Caco-2 (cell line): ENCODE measurements around the gene SLC1A2. TPM values are rescaled to one million over a fixed set of nuclear protein-coding genes. Genes with fewer than 3 reads are reported as not detected.

Experiments
- BruUV-seq: library from RNA; stranded (reverse); fragments of 400-500 nt; replicated peaks from 2 replicates; lab custom pipeline; 2021; lab: Mats Ljungman, UMichigan
- CTCF ChIA-PET: fragments of 300-600 bp; sonication (Branson Sonifier 250); formaldehyde crosslinking; loops from one replicate; lab custom pipeline; 2022; ENCODE audit warnings: antibody characterized with exemption; lab: Charles Lee
- POLR2A ChIA-PET: fragments of 300-600 bp; sonication (Branson Sonifier 250); formaldehyde crosslinking; loops from one replicate; lab custom pipeline; 2022; ENCODE audit warnings: antibody characterized with exemption; lab: Charles Lee
- DNase-seq, 2 experiments: peaks; one replicate each; pipeline versions ENCODE4 v3.0.0 to v3.0.0-alpha.2; 2020 to 2022
- H3K27me3 ChIP-seq: replicated peaks from 2 replicates; pipeline ENCODE4 v1.6.0; 2011; ENCODE audit warnings: low read length; ENCODE audit not compliant: control insufficient read depth, insufficient read depth
- H3K36me3 ChIP-seq: 2 replicates; pipeline ENCODE4 v1.5.1; 2011; ENCODE audit warnings: low read length; ENCODE audit not compliant: control insufficient read depth, insufficient read depth
- H3K4me1 ChIP-seq: fragments of 250-450 bp; sonication (Bioruptor Pico); 2 replicates; pipeline ENCODE4 v1.5.1; 2020; ENCODE audit warnings: mild to moderate bottlenecking
- H3K4me3 ChIP-seq: 2 replicates; pipeline ENCODE4 v1.5.1; 2011; ENCODE audit warnings: low read depth, mild to moderate bottlenecking, control low read depth, low read length
- H3K9me3 ChIP-seq: fragments of 250-450 bp; sonication (Bioruptor Pico); 2 replicates; pipeline ENCODE4 v1.5.1; 2020; ENCODE audit warnings: mild to moderate bottlenecking, moderate library complexity
- H3K27ac Mint-ChIP-seq: one replicate; pipeline ENCODE4 v1.8.0; 2022; ENCODE audit warnings: mixed read lengths; ENCODE audit not compliant: unreplicated experiment
- H3K27me3 Mint-ChIP-seq: one replicate; pipeline ENCODE4 v1.8.0; 2022; ENCODE audit warnings: mixed read lengths; ENCODE audit not compliant: insufficient read depth, unreplicated experiment
- H3K36me3 Mint-ChIP-seq: one replicate; pipeline ENCODE4 v1.8.0; 2022; ENCODE audit warnings: mild to moderate bottlenecking, mixed read lengths; ENCODE audit not compliant: insufficient read depth, unreplicated experiment
- H3K4me1 Mint-ChIP-seq: one replicate; pipeline ENCODE4 v1.8.0; 2022; ENCODE audit warnings: low read depth, mixed read lengths; ENCODE audit not compliant: unreplicated experiment
- H3K4me3 Mint-ChIP-seq: one replicate; pipeline ENCODE4 v1.8.0; 2022; ENCODE audit warnings: mild to moderate bottlenecking, moderate library complexity, mixed read lengths; ENCODE audit not compliant: unreplicated experiment
- H3K9me3 Mint-ChIP-seq: one replicate; pipeline ENCODE4 v1.8.0; 2022; ENCODE audit warnings: mixed read lengths; ENCODE audit not compliant: unreplicated experiment
- intact Hi-C: fragments of 100-400 bp; cut with micrococcal nuclease; formaldehyde crosslinking; loops from one replicate; pipeline ENCODE4 v1.10.0; 2022; ENCODE audit not compliant: unreplicated experiment
- total RNA-seq: library from RNA; stranded (reverse); gene quantifications from 2 replicates; pipeline ENCODE4 v1.2.3, GENCODE V29; 2022
- TF ChIP-seq, protein P1 (sequence below), 2 experiments: fragments of 200-600 bp in 1 of 2; IDR thresholded peaks; 1 replicate in 1 of 2; 2 replicates in 1 of 2; pipeline versions ENCODE4 v1.5.1 to v1.8.0; 2011 to 2022; ENCODE audit warnings: antibody characterized with exemption in 1 of 2, control low read depth in 1 of 2, inconsistent platforms in 1 of 2, low read depth in 1 of 2, low read length in 1 of 2, mild to moderate bottlenecking in 1 of 2, moderate library complexity in 1 of 2; ENCODE audit not compliant: insufficient read depth in 1 of 2, severe bottlenecking in 1 of 2, unreplicated experiment in 1 of 2

SLC1A2 gene
- total RNA-seq, 1 experiment from 2014 or later: 2.0 TPM

DNA sequence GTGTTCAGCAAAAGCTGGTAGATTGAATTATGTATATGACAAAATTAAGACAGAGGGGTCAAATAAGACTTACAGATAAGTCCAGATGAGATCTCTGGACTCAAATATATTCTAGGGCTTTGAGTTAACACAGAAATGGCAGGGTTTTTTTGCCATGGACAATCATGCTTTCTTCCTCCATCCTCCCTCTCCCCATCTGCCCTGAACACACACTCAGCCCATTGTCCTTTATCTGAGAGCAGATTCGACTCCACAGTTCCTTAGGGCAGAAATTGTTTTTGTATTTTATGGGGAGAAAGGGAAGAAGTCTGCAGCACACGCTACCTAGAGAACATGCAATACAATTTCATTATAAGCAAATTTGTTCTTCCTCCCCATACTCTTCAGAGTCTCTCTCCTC, 86.8 kb downstream of the SLC1A2 start:
- intact Hi-C loops: no loop called here
- no peaks in the 10 kb centered on the region for H3K27me3 ChIP-seq
- Mint-ChIP-seq H3K4me1 (no peaks in the 10 kb centered on the region), H3K9me3 (no peaks in the 10 kb centered on the region), H3K27ac (no peak overlapping the region), H3K27me3 (no peaks in the 10 kb centered on the region), H3K36me3 (no peaks in the 10 kb centered on the region), H3K4me3 (no peak overlapping the region)
- ChIA-PET POLR2A (no interaction called here), CTCF (no interaction called here)
- DNase-seq: no peak
- H3K9me3 ChIP-seq: no peaks in the 10 kb centered on the region
- H3K36me3 ChIP-seq: no peaks in the 10 kb centered on the region
- no peaks in the 10 kb centered on the region for H3K4me1 ChIP-seq
- no TSS peak for BruUV-seq
- no peak overlapping the region for H3K4me3 ChIP-seq
- TF ChIP-seq, protein P1, sequence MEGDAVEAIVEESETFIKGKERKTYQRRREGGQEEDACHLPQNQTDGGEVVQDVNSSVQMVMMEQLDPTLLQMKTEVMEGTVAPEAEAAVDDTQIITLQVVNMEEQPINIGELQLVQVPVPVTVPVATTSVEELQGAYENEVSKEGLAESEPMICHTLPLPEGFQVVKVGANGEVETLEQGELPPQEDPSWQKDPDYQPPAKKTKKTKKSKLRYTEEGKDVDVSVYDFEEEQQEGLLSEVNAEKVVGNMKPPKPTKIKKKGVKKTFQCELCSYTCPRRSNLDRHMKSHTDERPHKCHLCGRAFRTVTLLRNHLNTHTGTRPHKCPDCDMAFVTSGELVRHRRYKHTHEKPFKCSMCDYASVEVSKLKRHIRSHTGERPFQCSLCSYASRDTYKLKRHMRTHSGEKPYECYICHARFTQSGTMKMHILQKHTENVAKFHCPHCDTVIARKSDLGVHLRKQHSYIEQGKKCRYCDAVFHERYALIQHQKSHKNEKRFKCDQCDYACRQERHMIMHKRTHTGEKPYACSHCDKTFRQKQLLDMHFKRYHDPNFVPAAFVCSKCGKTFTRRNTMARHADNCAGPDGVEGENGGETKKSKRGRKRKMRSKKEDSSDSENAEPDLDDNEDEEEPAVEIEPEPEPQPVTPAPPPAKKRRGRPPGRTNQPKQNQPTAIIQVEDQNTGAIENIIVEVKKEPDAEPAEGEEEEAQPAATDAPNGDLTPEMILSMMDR (IDR thresholded peaks at IDR 0.05; ENCODE audit: insufficient read depth in 1 of 2, low read depth in 1 of 2, low read length in 1 of 2, severe bottlenecking in 1 of 2, unreplicated experiment in 1 of 2): no peak

DNA sequence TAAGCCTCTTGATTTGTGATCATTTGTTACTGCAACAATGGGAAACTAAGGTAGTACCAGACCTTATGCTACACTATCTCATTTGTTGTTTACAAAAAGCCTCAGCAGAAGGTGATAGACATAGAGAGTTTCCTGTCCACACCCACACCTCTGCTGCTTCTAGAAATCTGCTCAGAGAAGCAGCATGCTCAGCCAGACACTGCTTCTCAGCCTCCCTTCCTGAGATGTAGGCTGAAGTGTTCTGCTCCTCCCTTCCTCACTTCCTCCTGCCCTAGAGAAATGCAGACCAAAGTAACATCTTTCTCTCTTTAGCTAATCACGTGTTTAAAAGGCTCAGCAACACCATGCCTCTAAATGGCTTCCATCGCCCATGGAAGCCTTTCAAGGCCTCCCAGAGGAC, 88.4 kb downstream of the SLC1A2 start:
- Histone ChIP-seq H3K4me3 (no peak overlapping the region), H3K27me3 (no peaks in the 10 kb centered on the region), H3K4me1 (no peaks in the 10 kb centered on the region), H3K9me3 (no peaks in the 10 kb centered on the region), H3K36me3 (no peaks in the 10 kb centered on the region)
- intact Hi-C loops: no loop called here
- DNase-seq: no peak
- ChIA-PET POLR2A (no interaction called here), CTCF (no interaction called here)
- TF ChIP-seq, protein P1 (IDR thresholded peaks at IDR 0.05; ENCODE audit: insufficient read depth in 1 of 2, low read depth in 1 of 2, low read length in 1 of 2, severe bottlenecking in 1 of 2, unreplicated experiment in 1 of 2): no peak
- Mint-ChIP-seq H3K27me3 (no peaks in the 10 kb centered on the region), H3K27ac (no peak overlapping the region), H3K4me1 (no peaks in the 10 kb centered on the region), H3K36me3 (no peaks in the 10 kb centered on the region), H3K9me3 (no peaks in the 10 kb centered on the region), H3K4me3 (no peak overlapping the region)
- BruUV-seq: no TSS peak

DNA sequence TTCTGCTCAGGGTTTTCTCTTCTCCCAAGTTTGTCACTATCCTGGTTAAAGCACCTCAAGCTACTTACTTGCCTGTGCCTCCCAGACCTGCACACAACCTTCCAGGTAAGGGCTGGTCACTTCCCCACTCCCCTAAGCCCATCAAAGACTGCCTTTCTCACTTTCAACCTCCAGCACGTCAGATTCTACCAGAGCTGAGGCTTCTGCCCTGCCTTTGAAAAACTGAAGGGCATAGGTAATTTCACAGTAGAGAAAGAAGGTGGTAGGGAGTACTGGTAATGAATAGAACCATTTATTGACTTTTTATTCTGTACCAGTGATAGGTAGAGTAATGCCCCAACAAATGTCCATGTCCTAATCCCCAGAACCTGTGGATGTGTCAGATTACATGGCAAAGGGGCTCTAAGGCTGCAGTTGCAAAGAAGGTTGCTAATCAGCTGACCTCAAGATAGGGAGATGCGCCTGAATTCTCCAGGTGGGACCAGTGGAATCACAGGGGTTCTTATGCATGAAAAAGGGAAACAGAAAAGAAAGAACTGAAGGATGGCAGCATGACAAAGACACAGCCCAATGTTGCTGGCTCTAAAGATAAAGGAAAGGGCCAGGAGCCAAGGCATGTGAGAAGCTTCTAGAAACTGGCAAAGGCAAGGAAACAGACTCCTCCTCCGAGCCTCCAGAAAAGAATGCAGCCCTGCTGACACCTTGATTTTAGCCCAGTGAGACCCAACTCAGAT, 89.0 kb downstream of the SLC1A2 start:
- H3K27ac Mint-ChIP-seq: no peak overlapping the region
- peaks cover 1% of the 10 kb centered on the region for H3K27me3 Mint-ChIP-seq
- Histone ChIP-seq H3K9me3 (no peaks in the 10 kb centered on the region), H3K36me3 (no peaks in the 10 kb centered on the region), H3K27me3 (no peaks in the 10 kb centered on the region), H3K4me1 (no peaks in the 10 kb centered on the region), H3K4me3 (no peak overlapping the region)
- ChIA-PET POLR2A (no interaction called here), CTCF (no interaction called here)
- intact Hi-C loops: no loop called here
- H3K4me1 Mint-ChIP-seq: no peaks in the 10 kb centered on the region
- TF ChIP-seq, protein P1 (IDR thresholded peaks at IDR 0.05; ENCODE audit: insufficient read depth in 1 of 2, low read depth in 1 of 2, low read length in 1 of 2, severe bottlenecking in 1 of 2, unreplicated experiment in 1 of 2): no peak
- no peak for DNase-seq
- no peaks in the 10 kb centered on the region for H3K9me3 Mint-ChIP-seq
- H3K36me3 Mint-ChIP-seq: no peaks in the 10 kb centered on the region
- no peak overlapping the region for H3K4me3 Mint-ChIP-seq
- BruUV-seq: no TSS peak
